Psoas muscle (tissue), 8 donors: Measurements from ENCODE around the gene CBLIF. TPM values are rescaled to one million over a fixed set of nuclear protein-coding genes. Genes with fewer than 3 reads are reported as not detected.

Experiments used
- ATAC-seq, 4 donors: fragments of 200-7000 bp; cut with Tn5 transposase; one replicate each; pipeline ENCODE4 v1.9.1; 2020; ENCODE audit warnings: moderate library complexity in 3 of 4, mild to moderate bottlenecking in 2 of 4
- DNase-seq, 2 donors: peaks; one replicate each; pipeline ENCODE4 v3.0.0-alpha.2; 2020
- H3K27ac ChIP-seq: fragments of 200-600 bp; one replicate; pipeline ENCODE4 v1.8.0; 2022
- H3K27me3 ChIP-seq, 3 donors: fragments of 200-600 bp in 1 of 3; one replicate each; pipeline versions ENCODE4 v1.6.1 to v1.8.0; 2013 to 2022; ENCODE audit warnings: low read length in 2 of 3, mild to moderate bottlenecking in 2 of 3, moderate library complexity in 1 of 3; ENCODE audit not compliant: insufficient read depth in 3 of 3
- H3K36me3 ChIP-seq, 2 donors: fragments of 200-600 bp in 1 of 2; one replicate each; pipeline versions ENCODE4 v1.6.1 to v1.8.0; 2013 to 2022; ENCODE audit warnings: low read depth in 1 of 2, mild to moderate bottlenecking in 1 of 2, moderate library complexity in 1 of 2; ENCODE audit not compliant: insufficient read depth in 1 of 2
- H3K4me1 ChIP-seq: fragments of 200-600 bp; one replicate; pipeline ENCODE4 v1.8.0; 2022
- H3K4me3 ChIP-seq: fragments of 200-600 bp; one replicate; pipeline ENCODE4 v1.8.0; 2022; ENCODE audit warnings: mild to moderate bottlenecking
- H3K9me3 ChIP-seq: fragments of 200-600 bp; one replicate; pipeline ENCODE4 v1.8.0; 2022
- WGBS, 3 donors: extraction: QIAGEN DNeasy Blood & Tissue Kit; methylation state at CpG; one replicate each; pipeline versions ENCODE4 v1.1.6 to v1.1.7; 2013; 5-methylcytosine and 5-hydroxymethylcytosine counted together
- intact Hi-C, 2 donors: fragments of 100-400 bp; cut with DNase I; formaldehyde crosslinking; loops; one replicate each; pipeline versions ENCODE4 v1.11.0 to v1.14.2; 2022
- polyA plus RNA-seq, 3 donors: library from polyadenylated mRNA; stranded (reverse); fragments of 200-250 nt; gene quantifications; one replicate each; pipeline ENCODE4 v1.2.3, GENCODE V29; 2013
- total RNA-seq, 4 donors: library from RNA; stranded (reverse); fragmentation: NEBNext Ultra II Directional in 2 of 4; extraction: Animal tissue kit (Norgen Biotek cat#: 25700) in 2 of 4; gene quantifications; one replicate each; pipeline versions ENCODE4 v1.2.1 to v1.2.4, GENCODE V29; 2021 to 2023
- TF ChIP-seq, protein P1 (sequence below): fragments of 200-600 bp; IDR thresholded peaks from one replicate; pipeline ENCODE4 v1.8.0; 2022; ENCODE audit warnings: antibody characterized with exemption
- donor health status: healthy with polysubstance abuse.
- donor health status: DM: no; HTN: no; CAD: no; lungs with moderate emphysema.
- donor health status: Bipolar disorder and iron deficiency.
- donor health status: healthy.
- donor health status: DM: yes; HTN: yes; CAD: no.
- donor health status: DM: no; HTN: no; CAD: no.
- donor health status: DM: no; HTN: no; CAD: no.
- donor health status: DM: yes; HTN: yes; CAD: no.

CBLIF gene
- total and polyA plus RNA-seq, 7 donors, result 0.05 TPM; not detected in 6

GRCh38 chr11:59879567-59879966 lies 34.3 kb upstream of the CBLIF start:
- WGBS, 3 donors, result 50 to 75% (median 67%) methylated on average over 1 of the region's 1 CpG
- ATAC-seq, result no peak
- H3K4me3 ChIP-seq, result no peak overlapping the region

GRCh38 chr11:59878575-59878974 lies 33.3 kb upstream of the CBLIF start, which contains the start of gene OOSP3:
Gene OOSP3, plus strand, starts transcription at chr11:59878782. Its CDS starts 27 bp downstream, at chr11:59878809.
- ATAC-seq (no peak), DNase-seq (no peak)
- Histone ChIP-seq H3K36me3 (no peaks in the 10 kb centered on the region), H3K4me3 (no peak within 1 kb of the TSS), H3K27ac (no peak within 1 kb of the TSS), H3K9me3 (no peaks in the 10 kb centered on the region), H3K27me3 (no peaks in the 10 kb centered on the region), H3K4me1 (no peaks in the 10 kb centered on the region)
- TF ChIP-seq, protein P1, sequence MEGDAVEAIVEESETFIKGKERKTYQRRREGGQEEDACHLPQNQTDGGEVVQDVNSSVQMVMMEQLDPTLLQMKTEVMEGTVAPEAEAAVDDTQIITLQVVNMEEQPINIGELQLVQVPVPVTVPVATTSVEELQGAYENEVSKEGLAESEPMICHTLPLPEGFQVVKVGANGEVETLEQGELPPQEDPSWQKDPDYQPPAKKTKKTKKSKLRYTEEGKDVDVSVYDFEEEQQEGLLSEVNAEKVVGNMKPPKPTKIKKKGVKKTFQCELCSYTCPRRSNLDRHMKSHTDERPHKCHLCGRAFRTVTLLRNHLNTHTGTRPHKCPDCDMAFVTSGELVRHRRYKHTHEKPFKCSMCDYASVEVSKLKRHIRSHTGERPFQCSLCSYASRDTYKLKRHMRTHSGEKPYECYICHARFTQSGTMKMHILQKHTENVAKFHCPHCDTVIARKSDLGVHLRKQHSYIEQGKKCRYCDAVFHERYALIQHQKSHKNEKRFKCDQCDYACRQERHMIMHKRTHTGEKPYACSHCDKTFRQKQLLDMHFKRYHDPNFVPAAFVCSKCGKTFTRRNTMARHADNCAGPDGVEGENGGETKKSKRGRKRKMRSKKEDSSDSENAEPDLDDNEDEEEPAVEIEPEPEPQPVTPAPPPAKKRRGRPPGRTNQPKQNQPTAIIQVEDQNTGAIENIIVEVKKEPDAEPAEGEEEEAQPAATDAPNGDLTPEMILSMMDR, result no peak
- 49 to 52% (median 50%) methylated on average over 5 of the region's 5 CpGs for WGBS, 3 donors
- intact Hi-C loops, result no loop called here

More at GRCh38 chr11:59879567-59879966, 34.3 kb upstream of the CBLIF start:
- intact Hi-C loops, result no loop called here
- Histone ChIP-seq H3K27ac (no peak overlapping the region), H3K36me3 (no peaks in the 10 kb centered on the region), H3K4me1 (no peaks in the 10 kb centered on the region), H3K27me3 (no peaks in the 10 kb centered on the region), H3K9me3 (no peaks in the 10 kb centered on the region)
- TF ChIP-seq, protein P1, result no peak
- DNase-seq, result no peak

DNA sequence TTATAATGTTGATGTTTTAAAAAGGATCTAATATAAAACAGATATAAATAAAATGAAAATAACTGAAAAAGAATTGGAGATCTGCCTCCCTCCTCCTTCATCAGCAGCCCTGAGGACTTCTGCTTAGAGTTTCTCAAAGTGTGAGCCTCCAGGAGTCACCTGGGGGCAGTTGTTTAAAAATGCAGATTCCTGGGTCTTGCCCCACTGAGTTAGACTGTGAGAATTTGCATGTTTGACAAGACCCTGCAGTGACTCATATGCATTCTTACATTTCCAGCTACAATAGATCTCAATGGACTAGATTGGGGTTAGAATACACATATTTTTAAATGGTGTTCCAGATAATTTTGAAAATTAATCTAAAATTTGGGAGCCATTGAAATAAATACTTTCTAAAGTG lies 32.5 kb upstream of the CBLIF start:
- Histone ChIP-seq H3K4me3 (no peak overlapping the region), H3K36me3 (no peaks in the 10 kb centered on the region), H3K9me3 (no peaks in the 10 kb centered on the region), H3K27me3 (no peaks in the 10 kb centered on the region), H3K4me1 (no peaks in the 10 kb centered on the region), H3K27ac (no peak overlapping the region)
- DNase-seq, result no peak
- TF ChIP-seq, protein P1, result no peak
- intact Hi-C loops, result no loop called here
- no peak for ATAC-seq

GRCh38 chr11:59877325-59877724 lies 32.0 kb upstream of the CBLIF start:
- DNase-seq (no peak), ATAC-seq (no peak)
- TF ChIP-seq, protein P1, result no peak
- H3K27ac ChIP-seq, result no peak overlapping the region
- no peaks in the 10 kb centered on the region for H3K4me1 ChIP-seq
- H3K36me3 ChIP-seq, result no peaks in the 10 kb centered on the region
- H3K4me3 ChIP-seq, result no peak overlapping the region
- intact Hi-C loops, result no loop called here
- no peaks in the 10 kb centered on the region for H3K9me3 ChIP-seq
- H3K27me3 ChIP-seq, result no peaks in the 10 kb centered on the region

DNA sequence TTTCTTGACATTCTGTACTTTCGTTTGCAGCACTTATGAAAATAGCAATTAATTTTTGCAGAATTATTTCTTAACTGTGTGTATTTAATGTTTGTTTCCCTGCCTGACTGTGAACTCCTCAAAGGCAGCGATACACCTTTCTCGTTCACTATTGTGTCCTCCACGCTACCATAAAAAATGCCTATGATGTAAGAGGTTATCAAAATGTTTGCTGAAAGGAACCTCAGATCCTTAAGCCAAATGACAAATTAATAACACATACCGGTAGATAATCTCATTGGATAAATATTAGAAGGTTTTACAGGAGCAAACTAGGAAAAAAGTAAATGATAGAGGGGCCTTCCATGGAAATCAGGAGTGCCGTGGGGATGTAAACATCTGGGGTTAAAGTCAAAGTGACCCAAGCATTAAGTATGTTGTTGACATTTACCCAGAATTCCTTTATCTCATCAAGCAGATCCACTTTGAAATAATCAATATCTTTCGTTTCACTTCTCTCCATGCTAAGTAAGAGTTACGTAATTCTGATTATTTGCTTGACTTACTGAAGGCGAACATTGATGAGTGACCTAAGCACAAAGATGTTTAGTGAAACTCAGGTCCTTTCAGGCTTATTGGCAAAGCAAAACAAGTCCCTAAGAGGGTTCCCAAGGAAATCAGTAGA lies 30.7 kb upstream of the CBLIF start:
- H3K27me3 ChIP-seq, result no peaks in the 10 kb centered on the region
- H3K36me3 ChIP-seq, result no peaks in the 10 kb centered on the region
- WGBS, 3 donors, result 84 to 88% (median 85%) methylated on average over 9 of the region's 9 CpGs
- H3K4me1 ChIP-seq, result no peaks in the 10 kb centered on the region
- no peaks in the 10 kb centered on the region for H3K9me3 ChIP-seq
- DNase-seq, result no peak
- intact Hi-C loops, result no loop called here
- TF ChIP-seq, protein P1, result no peak
- no peak overlapping the region for H3K4me3 ChIP-seq
- H3K27ac ChIP-seq, result no peak overlapping the region
- ATAC-seq, result no peak
